GM20000 (cell line): Measurements from ENCODE around the gene MOCS1.

Experiments used
- DNase-seq: peaks from one replicate; pipeline ENCODE4 v3.0.0; 2012; ENCODE audit warnings: low spot score
- CTCF ChIP-seq: IDR thresholded peaks from 2 replicates; pipeline ENCODE4 v1.5.1; 2012; ENCODE audit warnings: mild to moderate bottlenecking, control low read depth; ENCODE audit errors: extremely low read depth, missing control alignments

MOCS1 gene

DNA sequence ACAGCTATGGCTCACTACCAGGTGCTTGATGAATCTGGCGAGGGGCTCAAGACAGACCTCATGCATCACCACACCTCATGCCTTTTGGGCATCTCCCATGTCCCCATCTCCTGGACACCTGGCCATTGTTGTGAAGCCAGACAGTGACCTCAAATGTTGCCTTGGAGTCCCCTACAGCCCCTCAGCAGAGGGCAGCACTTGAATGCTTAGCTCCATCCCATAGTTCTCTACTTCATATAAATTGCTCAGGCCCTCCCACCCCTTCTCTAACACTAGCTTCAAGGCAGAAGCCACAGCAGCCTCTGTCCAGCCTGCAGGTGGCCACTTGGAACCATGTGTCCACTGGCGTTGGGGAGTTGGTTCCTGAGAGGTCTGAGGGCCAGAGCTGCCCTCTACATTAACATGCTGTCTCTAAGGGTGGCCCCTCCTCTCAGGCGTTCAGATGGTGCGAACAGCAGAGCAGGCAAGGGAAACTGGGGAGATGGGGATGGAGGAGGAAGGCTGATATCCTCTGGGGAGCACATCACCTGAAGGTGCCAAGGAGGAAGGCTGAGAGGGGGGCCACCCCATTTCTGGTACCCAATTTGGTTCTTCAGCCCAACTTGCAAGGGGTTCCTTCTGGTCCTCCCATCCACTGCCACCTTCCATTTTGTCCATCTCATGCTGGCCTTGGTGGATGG, 31.3 kb downstream of the MOCS1 start:
- DNase-seq = no peak
- TF ChIP-seq CTCF = no peak

- no peak for DNase-seq
- TF ChIP-seq CTCF = no peak
These were observed 32.1 kb downstream of the MOCS1 start for GRCh38 chr6:39902136-39902535.

- no peak for DNase-seq
- TF ChIP-seq CTCF = no peak
These were observed 32.6 kb downstream of the MOCS1 start for GRCh38 chr6:39901670-39902069.

- DNase-seq = no peak
- no peak for TF ChIP-seq CTCF
These were observed 33.1 kb downstream of the MOCS1 start for GRCh38 chr6:39901116-39901655.

DNA sequence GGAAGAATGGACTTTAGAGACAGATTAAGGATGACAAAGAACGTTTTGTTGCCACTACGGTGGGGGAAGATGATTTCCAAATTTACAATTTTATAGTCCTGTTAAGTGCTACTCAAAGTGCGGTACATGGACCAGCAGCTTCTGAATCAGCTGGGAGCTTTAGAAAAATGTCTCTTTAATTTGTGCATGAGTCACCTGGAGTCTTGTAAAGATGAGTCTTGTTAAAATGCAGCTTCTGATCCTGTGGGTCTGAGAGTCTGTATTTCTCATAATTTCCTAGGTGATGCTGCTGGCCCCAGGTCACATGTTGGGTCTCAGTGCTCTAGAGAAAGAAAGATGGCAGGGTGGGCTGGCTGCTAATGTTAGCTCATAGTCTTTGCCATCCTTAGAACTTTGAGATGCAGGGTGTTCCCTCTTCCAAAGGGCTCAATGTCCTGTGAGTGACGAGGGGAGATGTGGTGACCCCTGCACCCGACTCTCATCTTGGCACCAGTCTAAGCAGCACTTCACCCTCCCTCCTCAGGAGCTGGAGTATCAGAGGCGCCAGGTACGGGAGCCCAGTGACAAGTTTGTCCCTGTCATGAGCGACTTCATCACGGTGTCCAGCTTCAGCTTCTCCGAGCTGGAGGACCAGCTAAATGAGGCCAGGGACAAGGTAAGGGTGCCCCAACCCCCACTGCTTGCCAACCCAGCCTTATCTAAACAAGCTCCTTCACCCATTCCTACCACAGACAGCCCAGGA, 34.5 kb downstream of the MOCS1 start:
- no peak for DNase-seq
- TF ChIP-seq CTCF = no peak

GRCh38 chr6:39898625-39899024, 35.6 kb downstream of the MOCS1 start:
- DNase-seq = no peak
- TF ChIP-seq CTCF = no peak

- DNase-seq = no peak
- no peak for TF ChIP-seq CTCF
These were observed 36.6 kb downstream of the MOCS1 start for GRCh38 chr6:39897698-39898097.
